ENCODE results near the gene TADA1.

DNA sequence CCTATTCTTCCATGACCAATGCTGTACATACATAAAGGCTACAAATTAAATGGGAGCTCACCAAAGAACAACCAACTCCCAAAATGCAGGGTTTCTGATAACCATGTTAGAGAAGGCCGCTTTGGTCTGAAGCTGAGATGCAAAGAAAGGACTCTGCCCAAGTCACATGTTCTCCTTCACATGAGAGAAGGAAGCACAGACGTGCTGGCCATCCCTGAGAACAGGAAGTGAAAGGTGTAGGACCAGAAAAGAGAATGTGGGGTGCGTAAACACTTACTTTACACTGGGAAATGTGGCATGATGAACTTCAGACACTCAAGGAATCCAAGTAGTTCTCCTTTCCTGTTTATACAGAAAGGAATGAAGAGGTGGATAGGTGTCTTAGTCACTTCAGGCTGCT is 31.7 kb upstream of the TADA1 start:
- TF ChIP-seq, protein P1, sequence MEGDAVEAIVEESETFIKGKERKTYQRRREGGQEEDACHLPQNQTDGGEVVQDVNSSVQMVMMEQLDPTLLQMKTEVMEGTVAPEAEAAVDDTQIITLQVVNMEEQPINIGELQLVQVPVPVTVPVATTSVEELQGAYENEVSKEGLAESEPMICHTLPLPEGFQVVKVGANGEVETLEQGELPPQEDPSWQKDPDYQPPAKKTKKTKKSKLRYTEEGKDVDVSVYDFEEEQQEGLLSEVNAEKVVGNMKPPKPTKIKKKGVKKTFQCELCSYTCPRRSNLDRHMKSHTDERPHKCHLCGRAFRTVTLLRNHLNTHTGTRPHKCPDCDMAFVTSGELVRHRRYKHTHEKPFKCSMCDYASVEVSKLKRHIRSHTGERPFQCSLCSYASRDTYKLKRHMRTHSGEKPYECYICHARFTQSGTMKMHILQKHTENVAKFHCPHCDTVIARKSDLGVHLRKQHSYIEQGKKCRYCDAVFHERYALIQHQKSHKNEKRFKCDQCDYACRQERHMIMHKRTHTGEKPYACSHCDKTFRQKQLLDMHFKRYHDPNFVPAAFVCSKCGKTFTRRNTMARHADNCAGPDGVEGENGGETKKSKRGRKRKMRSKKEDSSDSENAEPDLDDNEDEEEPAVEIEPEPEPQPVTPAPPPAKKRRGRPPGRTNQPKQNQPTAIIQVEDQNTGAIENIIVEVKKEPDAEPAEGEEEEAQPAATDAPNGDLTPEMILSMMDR (conservative IDR thresholded peaks at IDR 0.05 in 1 of 2, IDR thresholded peaks at IDR 0.05 in 1 of 2; ENCODE audit: low read depth in 1 of 2, low read length in 2 of 2): no peak
- no peak for TF ChIP-seq EZH2 (IDR thresholded peaks at IDR 0.05; ENCODE audit: low read length, missing control alignments)

All from fibroblast of lung (primary cell).